Measurements from ENCODE around the gene SLC39A1.
"Not testable (repeated sequence)": the region's sequence is repeated elsewhere in the genome, so short reads cannot be mapped to it uniquely, and the experiment has no call there.

Gene SLC39A1

DNA sequence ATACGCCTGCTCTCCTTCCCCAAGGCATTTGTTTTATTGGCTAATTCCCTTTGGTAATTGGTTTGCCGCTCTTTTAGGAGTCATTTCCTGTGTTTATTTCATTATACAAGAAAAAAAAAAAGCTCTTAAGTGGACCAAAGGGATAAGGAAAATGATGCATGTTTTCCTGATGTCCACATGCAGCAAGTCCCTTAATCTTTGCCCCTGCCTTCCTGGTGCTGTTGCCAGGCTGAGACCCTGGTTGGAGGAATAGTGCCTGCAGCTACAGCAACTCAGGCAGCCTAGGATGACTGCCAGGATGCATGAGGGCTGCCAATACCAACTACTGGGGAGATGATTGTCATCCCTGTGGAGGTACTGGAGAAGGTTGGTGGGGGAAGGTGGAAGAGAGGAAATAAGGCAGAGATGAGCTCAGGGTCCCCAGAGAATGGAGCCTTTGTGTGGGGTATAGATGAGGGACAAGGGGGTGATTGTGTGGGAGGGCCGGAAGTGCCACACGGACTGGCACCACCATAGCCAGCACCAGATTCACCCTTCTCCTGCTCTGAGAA is 34.5 kb downstream of the SLC39A1 start:
- DNase-seq: no peak

DNA sequence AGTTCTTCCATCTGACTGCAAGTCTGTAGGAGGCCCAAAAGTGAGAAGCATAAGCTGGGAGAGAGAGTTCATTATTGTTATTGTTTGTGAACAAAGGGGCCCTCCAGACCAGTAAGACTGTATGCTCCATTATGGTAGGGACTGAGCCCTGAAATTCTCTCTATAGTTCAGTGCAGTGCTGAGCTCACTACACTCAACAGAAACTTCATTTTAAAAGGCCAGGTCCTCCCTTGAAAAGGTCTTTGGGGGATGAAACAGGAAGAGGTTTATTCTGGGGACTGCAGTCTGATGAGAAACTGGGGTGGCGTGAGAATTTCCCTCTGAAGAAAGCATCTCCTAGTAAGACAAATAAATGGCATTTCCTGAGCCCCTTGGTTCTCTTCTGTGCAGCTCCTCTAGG is 35.1 kb downstream of the SLC39A1 start:
- DNase-seq: no peak

DNA sequence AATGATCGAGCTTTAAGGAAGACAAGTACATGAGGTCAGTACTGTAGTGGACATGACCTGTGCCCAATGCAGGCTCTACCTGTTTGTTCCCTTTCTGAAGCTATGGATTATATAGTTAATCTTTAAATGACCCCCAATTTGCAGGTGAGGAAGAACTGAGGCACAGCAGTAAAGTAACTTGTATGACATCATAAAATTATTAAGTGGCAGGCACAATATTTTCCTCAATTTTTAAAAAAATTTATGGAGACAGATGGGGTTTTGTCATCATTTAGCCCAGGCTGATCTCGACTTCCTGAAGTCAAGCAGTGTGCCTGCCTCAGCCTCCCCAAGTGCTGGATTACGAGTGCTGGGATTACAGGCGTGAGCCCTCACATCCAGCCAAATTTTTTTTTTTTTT is 36.9 kb downstream of the SLC39A1 start:
- DNase-seq: no peak

DNA sequence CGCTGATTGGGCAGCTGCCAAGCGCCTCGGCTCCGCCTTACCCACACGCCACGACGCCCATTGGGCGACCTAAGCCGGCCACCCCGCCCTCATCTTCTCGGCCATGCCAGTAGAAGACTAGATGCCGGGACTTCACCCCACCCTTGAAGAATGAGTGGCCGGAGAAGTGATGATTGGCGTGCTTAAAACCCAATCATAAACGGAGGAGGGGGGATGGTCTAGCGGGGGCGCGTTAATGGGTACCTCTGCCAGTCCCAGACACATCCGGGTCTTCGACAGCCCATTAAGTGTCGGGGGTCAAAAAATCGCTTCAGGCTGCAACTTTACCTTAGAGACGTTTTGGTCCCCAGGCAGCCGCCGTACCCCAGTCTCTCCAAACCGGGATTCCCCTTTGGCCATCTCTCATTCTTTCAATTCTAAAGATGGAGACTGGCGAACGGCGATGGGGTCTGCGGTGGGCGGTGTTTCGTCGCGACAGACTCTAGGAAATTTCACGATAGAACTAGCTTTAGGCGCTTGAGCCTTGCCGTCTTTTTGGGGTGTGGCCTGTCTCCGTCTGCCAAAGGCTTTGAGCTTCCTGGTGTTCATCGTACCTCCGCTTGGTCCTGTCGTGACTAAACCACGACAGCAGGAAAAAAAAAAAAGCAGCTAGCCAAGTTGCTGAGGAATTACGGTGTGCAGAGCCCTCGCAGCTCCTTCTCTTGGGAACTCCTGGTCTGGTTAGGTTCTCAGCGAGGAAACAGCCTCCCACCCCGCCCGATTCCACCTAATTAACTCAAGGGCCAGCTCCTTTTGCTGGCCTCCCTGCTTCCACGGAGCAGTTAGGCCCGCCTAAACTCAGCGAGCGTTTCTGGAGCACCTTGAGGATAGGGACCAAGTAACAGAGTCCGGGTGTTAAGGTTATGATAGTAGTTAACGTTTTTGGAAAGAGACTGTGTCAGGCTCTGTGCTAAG is 40.1 kb downstream of the SLC39A1 start, which contains the start of gene GATAD2B:
Gene GATAD2B (minus strand): TSS at position 1 of the 954 bp plus-strand sequence. CDS start 94,625 bp downstream, outside the sequence.
- DNase-seq: peak; percentile 94

DNA sequence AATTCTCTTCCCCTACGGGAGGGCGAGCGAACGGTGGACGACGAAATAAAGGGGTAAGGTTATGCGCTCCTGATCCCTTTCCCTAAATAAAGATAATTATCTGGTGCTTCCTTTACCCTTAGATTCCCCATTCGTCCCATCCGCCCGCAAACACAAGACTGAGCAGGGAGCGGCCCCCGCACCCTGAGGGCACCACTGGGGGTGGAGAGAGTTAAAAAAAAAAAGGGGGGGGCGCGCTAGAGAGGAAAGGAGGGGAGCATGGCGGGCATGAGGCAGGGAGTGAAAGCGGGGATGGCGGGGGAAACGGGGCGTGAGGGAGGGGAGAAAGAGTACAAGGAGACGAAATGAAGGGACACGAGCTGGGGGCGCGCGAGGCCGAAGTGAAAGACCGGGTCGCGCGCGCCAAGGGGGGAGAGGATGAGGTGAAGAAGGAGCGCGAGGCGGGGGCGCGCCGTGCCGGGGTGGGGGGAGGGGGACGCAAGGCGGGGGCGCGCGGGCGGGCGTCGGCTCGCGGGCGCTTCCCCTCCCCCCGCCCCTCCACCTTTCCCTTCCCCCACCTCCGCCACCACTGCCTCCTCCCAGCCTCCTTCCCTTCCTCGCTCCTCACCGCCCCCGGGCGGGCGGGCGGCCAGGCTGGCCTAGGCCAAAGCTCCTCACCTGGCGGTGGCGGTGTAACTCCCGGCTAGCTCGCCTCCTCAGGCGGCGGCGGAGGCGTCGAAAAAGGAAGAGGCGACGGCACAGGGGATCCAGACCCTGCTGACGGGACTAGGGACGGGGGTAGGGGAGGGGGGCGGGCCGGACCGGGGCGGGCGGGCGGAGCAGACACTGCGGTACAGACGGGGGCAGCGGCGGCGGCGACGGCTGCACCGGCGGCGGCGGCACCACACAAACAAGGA is 41.0 kb downstream of the SLC39A1 start:
- DNase-seq: peak; percentile 68

DNA sequence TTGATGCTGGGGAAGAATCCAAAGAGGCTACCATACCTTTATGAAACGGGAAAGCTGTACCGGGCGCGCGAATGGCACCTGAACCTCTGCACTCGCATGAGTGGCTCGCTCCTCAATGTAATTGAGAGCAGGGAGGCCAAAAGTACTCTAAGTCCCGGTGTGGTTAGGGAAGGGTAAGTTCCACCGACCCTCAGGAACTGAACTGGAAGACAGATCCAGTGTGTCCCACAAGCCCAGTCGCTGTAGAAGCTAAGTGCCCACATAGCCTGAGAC is 41.6 kb downstream of the SLC39A1 start:
- DNase-seq: no peak

DNA sequence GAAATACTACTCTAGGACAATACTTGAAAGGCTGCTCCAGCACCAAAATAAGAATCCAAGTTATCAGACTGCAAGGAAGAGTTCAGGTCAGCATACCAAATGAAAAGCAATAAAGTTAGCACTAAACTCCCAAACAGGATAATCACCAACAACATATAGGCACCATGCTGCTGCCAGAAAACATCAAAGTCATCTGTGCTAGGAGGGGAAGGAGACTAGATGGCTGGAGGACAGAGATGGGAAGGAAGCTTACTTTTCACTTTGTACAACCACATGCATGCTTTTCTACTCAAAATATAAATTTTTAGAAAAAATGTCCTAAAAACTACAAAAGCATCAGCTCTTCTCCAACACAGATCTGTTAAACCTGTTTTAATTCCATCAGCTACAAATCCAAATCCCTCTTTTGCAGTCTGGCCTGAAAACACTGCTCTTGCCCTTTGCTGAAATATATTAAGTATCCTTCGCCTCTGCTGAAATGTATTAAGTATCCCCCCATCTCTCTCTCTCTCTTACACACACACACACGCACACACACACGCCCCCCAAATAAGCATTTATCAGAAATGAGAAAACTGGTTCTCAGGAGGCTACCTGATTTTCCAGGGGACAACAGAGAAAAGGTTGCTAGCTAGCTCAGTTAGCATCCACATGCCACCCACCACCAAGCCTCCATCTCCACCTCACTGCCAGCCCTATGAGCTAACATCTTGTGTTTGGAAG is 42.1 kb downstream of the SLC39A1 start:
- no peak for DNase-seq

DNA sequence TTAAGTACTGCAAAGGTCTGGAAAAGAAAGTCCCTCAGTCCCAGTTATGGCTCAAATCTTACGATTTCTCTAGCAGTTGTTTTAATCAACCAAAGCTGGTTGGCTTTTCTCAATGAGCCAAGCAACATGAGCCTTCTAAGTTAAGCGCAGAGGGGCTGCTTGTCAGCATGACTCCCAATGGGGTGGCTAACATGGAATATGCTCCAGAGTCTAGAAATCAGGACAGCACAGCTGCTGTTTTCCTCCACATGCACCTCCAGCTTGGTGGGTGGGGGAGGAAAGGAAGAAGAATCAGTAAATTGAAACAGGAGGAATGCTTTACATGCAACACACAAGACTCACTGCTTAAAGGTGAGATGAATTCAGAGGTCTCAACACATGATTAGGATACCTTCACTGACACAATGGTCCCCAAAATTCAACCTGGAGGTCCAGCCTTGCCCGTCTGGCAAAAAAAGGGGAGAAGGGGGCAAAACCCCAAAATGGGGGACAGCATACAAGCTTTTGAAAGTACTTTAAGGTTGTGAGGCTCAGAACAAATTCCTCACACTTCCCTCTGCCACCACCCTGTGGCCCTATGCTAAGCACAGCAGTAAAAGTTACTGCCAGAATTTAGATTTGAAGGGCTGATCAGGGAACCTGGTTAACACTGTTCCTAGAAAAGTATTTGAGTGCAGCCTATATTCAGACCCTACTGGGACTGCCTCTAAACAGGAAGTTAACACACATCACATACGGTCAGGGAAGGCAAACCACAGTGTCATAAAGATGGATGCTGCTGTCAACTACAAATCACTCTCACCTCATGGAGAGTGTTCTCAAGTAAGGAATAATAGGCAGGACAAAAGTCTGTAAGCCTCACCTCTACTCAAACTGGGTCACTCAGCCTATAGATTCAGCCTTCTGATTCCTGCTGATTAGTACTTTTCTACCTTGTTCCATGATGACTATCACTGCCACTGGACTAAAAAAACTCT is 43.2 kb downstream of the SLC39A1 start:
- no peak for DNase-seq

DNA sequence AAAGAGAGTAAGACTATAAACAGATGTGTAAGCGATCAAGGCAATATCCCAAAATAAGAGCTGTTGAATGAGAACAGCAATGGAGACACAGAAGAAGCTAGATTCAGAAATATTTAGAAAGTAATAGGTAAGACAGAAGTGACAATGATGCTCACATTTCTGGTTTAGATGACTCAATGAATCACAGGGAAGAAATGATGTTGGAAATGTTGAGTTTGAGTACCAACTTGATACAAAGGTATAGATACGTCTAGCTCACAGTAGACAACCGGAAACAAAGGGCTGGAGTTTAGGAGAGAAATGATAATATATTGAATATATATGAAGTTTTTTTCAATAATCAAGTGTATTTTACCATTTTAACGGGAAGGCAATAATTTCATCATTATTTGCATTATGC is 47.0 kb downstream of the SLC39A1 start:
- DNase-seq: no peak

DNA sequence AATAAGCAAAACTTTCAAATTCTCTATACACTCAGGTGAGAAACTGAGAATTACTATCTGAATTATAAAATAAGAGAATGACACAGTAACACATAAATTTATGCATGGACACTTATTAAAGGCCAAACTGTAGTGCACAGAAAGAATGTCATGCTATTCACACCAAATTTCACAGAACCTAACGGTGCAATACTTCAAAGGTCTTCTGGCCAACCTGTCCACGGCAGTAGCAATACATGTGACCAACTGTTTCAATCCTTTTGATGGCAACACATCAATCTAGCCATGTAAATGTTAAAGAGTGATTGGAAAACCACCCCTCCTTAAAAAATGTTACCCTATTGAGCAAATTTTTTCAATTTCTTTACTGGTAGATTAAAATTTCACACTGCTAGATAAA is 51.0 kb downstream of the SLC39A1 start:
- DNase-seq: no peak

DNA sequence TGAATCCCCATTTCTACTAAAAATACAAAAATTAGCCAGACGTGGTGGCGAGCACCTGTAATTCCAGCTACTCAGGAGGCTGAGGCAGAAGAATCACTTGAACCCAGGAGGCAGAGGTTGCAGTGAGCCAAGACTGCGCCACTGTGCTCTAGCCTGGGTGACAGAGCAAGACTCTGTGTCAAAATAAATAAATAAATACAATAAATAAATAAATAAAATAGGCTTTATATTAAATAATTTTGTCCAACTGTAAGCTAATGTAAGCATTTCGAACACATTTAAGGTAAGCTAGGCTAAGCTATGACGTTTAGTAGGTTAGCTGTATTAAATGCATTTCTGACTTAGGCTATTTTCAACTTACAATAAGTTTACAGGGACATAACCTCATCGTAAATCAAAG is 52.8 kb downstream of the SLC39A1 start:
- not testable (repeated sequence) for DNase-seq

All from stimulated activated CD4-positive, alpha-beta T cell treated with anti-CD3 and anti-CD28 coated beads, Interleukin-12 subunit alpha, Interleukin-12 subunit beta, amount 100 ng/mL, for 4 hours (primary cell).